H7 (cell line): Measurements from ENCODE around the gene CDH23. TPM values are rescaled to one million over a fixed set of nuclear protein-coding genes. Genes with fewer than 3 reads are reported as not detected.
A peak's percentile ranks its signal among the peaks of the same experiment; 100 is the strongest.

ENCODE experiments used
- DNase-seq: peaks from one replicate; pipeline ENCODE4 v3.0.0; 2012
- H3K27me3 ChIP-seq: 2 replicates; pipeline ENCODE4 v1.6.0; 2011; ENCODE audit warnings: mild to moderate bottlenecking, low read length; ENCODE audit not compliant: control insufficient read depth, insufficient read depth
- H3K36me3 ChIP-seq: replicated peaks from 2 replicates; pipeline ENCODE4 v1.5.1; 2011; ENCODE audit warnings: low read length; ENCODE audit not compliant: control insufficient read depth, insufficient read depth
- H3K4me3 ChIP-seq: 2 replicates; pipeline ENCODE4 v1.5.1; 2011; ENCODE audit warnings: low read depth, mild to moderate bottlenecking, control low read depth, low read length, moderate library complexity; ENCODE audit not compliant: insufficient read depth
- total RNA-seq: library from RNA; depleted of rRNA; stranded (reverse); fragments of >200 nt; shearing (Covaris generic); gene quantifications from 2 replicates; pipeline ENCODE4 v1.2.3, GENCODE V29; 2014

CDH23 gene
- total RNA-seq, 1 experiment from 2014 or later, result 4.5 TPM

- no peak for DNase-seq
- no peak overlapping the region for H3K4me3 ChIP-seq
- no peaks in the 10 kb centered on the region for H3K27me3 ChIP-seq
- no peaks in the 10 kb centered on the region for H3K36me3 ChIP-seq
These were observed 316.7 kb downstream of the CDH23 start for GRCh38 chr10:71713135-71714030.

DNA sequence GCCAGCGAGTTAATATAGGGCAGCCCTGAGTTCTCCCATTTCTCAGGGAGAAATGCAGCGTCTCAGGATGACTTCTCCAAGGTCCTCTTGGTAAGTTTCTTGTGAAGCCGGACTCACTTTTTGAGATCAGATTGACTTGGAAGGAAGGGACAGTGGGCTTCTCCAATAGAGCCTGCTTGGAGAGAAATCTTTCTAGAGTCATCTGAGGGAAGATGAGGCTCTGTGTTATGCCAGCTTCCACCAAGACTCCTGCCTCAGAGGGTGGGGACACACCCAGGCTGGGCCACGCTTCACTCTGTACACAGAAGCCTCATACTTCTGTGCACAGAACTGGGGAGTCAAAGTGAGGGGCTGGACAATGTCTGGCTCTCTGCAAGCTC, 317.3 kb downstream of the CDH23 start:
- Histone ChIP-seq H3K36me3 (no peaks in the 10 kb centered on the region), H3K27me3 (no peaks in the 10 kb centered on the region), H3K4me3 (no peak overlapping the region)
- no peak for DNase-seq

DNA sequence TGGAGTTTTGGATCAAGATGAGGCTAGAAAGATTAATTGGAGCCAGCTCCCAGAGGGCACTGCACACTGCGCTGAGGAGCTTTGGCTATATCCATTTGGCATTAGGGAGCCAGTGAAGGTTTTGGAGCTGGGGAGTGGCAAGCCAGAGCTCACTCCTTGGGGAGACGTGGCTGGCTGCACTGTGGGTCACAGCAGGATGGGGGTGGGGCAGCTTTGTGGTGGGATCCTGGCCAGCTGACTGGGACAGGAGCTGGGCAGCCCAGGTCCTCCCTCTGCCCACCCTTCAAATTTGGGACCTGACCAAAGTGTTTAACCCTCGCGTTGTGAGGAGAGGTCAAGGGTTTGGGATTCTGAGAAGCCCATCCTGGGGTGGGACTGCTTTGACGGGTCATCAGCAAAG, 317.9 kb downstream of the CDH23 start:
- Histone ChIP-seq H3K27me3 (no peaks in the 10 kb centered on the region), H3K36me3 (no peaks in the 10 kb centered on the region), H3K4me3 (no peak overlapping the region)
- DNase-seq, result no peak

DNA sequence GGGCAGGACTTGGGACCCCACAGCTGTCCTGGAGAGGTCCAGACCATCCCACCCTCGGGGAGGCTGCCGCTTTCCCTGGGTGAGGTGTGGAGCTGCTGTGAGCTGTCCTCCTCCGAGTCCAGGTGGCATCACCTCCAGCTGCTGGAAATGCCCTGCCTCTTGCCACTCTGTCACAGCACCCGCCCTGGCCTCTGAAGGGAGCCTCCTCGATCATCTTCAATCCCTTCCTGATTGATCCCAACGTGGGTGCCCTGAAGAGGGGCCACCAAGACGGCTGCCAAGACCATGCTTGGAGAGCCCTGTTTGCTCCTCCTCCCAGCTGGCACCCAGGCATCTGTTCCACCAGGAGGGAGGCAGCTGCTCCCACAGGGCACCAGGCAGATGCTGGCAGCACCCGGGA, 318.3 kb downstream of the CDH23 start:
- DNase-seq, result no peak
- no peak overlapping the region for H3K4me3 ChIP-seq
- no peaks in the 10 kb centered on the region for H3K27me3 ChIP-seq
- no peaks in the 10 kb centered on the region for H3K36me3 ChIP-seq

GRCh38 chr10:71715860-71716259, 319.1 kb downstream of the CDH23 start:
- H3K4me3 ChIP-seq, result no peak overlapping the region
- H3K27me3 ChIP-seq, result no peaks in the 10 kb centered on the region
- DNase-seq, result no peak
- no peaks in the 10 kb centered on the region for H3K36me3 ChIP-seq

DNA sequence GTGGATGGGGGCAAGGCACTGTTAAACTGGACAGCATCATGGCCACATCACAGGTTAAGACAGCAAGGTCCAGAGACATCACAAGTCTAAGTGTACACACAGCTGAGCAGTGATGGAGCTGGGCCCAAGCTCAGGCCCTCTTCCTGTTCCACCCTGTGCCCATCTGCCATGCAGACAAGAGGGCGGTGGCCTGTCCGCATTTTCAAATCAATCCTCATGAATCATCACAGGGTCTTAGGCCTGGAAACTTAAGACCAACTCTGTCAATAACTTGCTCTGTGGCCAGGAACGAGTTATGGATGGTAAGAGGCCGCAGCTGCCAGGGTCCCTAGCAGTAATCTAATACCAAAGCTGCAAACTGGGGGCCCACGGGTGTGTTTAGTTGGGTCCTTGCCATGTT, 319.7 kb downstream of the CDH23 start:
- Histone ChIP-seq H3K27me3 (no peaks in the 10 kb centered on the region), H3K36me3 (no peaks in the 10 kb centered on the region), H3K4me3 (no peak overlapping the region)
- DNase-seq, result no peak

DNA sequence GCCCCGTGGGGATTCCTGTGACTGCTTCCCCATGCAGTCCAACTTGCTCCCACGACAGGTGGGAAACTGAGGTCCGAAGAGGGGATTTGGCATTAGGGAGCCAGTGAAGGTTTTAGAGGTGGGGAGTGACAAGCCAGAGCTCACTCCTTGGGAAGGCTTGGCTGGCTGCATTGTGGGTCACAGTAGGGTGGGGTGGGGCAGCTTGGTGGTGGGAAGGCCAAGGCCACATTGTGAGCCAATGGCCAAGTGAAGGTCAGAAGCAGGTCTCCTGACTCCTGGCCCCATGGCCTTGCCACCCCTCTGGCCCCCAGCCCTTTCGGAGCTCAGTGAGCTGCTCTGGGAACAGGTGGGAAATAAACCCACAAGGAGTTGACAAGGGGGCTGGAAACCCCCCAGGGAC, 320.3 kb downstream of the CDH23 start:
- Histone ChIP-seq H3K27me3 (no peaks in the 10 kb centered on the region), H3K4me3 (no peak overlapping the region), H3K36me3 (no peaks in the 10 kb centered on the region)
- DNase-seq, result no peak

GRCh38 chr10:71717551-71717951, 320.8 kb downstream of the CDH23 start:
- H3K27me3 ChIP-seq, result no peaks in the 10 kb centered on the region
- no peak for DNase-seq
- H3K4me3 ChIP-seq, result no peak overlapping the region
- H3K36me3 ChIP-seq, result no peaks in the 10 kb centered on the region

DNA sequence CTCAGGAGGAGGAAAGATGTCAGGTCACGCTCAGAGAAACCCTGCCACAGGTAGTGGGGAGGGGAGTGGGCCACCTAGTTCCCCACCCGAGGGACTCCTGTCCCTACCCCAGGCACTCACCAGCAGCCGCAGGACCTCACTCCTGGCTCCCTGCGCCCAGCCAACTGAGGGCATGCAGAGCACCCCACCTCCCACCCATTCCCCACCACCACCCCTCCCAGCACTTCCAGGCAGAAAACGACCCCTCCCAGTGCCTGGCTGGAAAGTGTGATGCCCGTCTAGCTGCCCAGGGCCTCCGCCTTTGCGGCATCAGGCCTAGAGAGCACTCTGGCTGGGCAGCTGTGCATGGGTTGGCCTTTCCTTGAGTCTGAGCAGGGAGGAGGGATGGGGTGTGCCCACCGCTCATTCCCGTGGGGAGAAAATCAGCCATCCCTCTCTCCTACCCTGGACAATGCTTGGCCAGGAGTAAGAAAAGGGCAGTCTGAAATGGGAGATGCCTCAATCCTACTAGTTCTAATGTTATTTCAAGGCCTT, 321.5 kb downstream of the CDH23 start:
- no peak for DNase-seq
- Histone ChIP-seq H3K36me3 (no peaks in the 10 kb centered on the region), H3K4me3 (no peak overlapping the region), H3K27me3 (no peaks in the 10 kb centered on the region)

DNA sequence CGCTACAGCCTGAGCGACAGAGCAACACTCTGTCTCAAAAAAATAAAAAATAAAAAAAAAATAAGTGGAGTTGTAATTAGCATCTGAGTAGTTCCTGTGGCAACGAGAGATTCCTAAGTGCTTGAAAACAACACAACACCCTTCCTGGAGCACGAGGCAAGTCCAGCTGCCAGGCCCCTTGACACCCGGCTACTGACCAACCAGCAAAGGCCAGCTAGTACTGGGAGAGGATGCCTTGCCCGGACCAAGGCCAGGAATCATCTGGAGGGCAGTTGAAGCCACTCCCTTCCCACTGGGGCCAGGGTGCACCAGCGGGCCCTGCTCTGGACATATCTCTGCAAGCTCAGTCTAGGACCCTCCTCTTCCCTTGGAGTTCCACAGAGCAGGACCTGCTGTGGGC, 322.3 kb downstream of the CDH23 start:
- Histone ChIP-seq H3K36me3 (no peaks in the 10 kb centered on the region), H3K27me3 (no peaks in the 10 kb centered on the region), H3K4me3 (no peak overlapping the region)
- DNase-seq, result no peak

DNA sequence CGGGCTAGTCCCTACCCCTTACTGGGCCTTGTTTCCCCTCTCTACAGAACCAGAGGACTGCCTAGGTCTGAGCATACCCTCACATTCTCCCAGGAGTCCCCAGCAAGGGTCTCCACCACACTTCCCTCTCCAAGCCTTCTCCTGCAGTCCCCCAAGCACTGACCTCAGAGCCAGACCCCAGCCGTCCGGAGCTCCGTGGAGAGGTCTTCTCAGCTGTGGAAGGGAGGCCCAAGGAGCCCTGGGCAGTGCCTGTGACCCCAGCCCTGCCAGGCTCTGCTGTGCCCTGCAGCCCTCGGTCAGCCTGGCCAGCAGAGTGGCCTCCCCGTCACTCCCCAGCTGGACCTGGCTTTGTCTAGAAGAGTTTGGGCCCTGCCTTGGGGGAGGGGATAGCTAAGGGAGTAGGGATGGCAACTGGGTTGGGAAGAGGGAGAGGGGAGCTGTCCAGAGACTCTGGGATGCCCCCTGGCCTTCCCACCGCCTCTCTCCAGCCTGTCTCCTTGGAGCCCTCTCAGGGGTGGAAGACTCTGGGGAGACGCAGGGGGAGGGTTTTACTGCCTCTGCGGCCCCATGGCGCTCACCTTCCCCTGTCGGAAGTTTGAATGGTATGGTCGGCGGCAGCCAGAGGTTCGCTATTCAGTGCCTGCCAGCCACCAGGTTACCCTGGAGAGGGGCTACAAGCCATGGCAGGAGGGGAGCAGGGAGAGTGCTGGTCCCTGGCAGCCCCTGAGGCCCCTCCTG, 322.9 kb downstream of the CDH23 start, which contains the start of gene C10orf105:
Gene C10orf105 (minus strand): TSS at position 315 of the 738 bp plus-strand sequence. CDS start 3,441 bp downstream, outside the sequence.
- DNase-seq, result peak; percentile 91
- no peaks in the 10 kb centered on the region for H3K36me3 ChIP-seq
- no peak within 1 kb of the TSS for H3K4me3 ChIP-seq

GRCh38 chr10:71720288-71720687, 323.6 kb downstream of the CDH23 start:
- H3K36me3 ChIP-seq, result no peaks in the 10 kb centered on the region
- no peaks in the 10 kb centered on the region for H3K27me3 ChIP-seq
- no peak for DNase-seq
- H3K4me3 ChIP-seq, result no peak overlapping the region

More for the DNA sequence above, 322.9 kb downstream of the CDH23 start, which contains the start of gene C10orf105:
- no peaks in the 10 kb centered on the region for H3K27me3 ChIP-seq

DNA sequence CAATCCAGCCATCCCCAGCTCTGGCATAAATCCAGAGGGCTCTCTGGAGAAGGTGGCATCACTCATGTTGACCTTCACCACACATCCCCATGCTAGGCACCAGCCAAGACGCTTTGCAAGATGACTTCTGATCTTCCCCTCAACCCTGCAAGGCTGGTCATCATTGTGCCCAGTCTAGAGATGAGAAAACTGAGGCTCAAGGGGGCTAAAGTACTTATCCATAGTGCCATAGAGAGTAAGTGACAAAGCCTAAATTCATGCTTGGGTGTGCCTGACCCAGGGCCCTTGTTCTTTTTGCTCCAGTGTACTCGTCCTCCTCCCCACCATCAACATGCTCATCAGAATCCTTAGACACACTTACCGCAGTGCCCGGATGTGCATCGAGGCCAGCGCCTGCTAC, 324.6 kb downstream of the CDH23 start:
- H3K27me3 ChIP-seq, result no peaks in the 10 kb centered on the region
- H3K4me3 ChIP-seq, result no peak overlapping the region
- DNase-seq, result no peak
- H3K36me3 ChIP-seq, result no peaks in the 10 kb centered on the region

DNA sequence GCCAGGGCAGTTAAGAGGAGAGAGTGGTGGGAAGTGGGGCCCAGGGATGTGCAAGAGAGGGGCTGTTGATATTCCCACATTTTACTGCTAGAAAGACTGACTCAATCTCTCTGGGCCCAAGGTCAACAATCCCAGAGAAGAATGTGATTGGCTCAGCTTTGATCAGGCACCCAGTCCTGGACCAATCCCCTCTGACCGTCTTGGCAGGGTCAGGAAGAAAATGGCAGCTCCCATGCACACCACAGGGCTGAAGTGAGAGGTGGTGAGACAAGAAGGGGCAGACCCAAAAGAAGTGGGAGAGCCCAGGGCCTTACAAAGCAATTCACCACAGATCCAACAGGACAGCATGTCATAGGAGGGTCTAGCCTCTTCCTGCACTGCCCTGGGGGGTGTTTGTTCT, 326.1 kb downstream of the CDH23 start:
- no peak overlapping the region for H3K4me3 ChIP-seq
- no peaks in the 10 kb centered on the region for H3K36me3 ChIP-seq
- no peaks in the 10 kb centered on the region for H3K27me3 ChIP-seq
- no peak for DNase-seq

DNA sequence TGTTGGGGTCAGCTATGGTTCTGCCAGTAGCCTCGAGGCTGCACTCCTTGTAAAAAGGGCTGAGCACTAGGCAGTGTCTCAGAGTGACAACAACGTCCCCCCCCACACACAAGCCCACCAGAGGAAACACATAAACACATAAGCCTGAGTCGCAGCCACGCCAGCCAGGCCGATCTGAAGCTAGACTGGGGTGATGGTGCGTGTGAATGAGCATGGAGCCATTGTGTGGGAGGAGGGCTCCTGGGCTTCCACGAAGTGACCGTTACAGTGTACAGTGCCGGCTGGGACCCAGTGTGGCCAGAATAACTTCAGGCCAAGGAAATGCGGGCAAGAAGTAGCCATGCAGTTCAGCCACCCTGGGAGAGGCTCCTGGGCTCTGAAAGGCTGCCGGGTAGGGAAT, 326.6 kb downstream of the CDH23 start:
- DNase-seq, result no peak
- Histone ChIP-seq H3K27me3 (no peaks in the 10 kb centered on the region), H3K4me3 (no peak overlapping the region), H3K36me3 (no peaks in the 10 kb centered on the region)
